HL-60 (cell line): ENCODE measurements around the gene GPR157.
"Not testable (repeated sequence)": the region's sequence is repeated elsewhere in the genome, so short reads cannot be mapped to it uniquely, and the experiment has no call there.

Experiments used
- DNase-seq, 2 experiments: peaks; one replicate each; pipeline ENCODE4 v3.0.0-alpha.2; 2010 to 2020; ENCODE audit warnings: low read depth in 1 of 2, low spot score in 1 of 2
- H3K27ac ChIP-seq: fragments of 250-450 bp; sonication (Bioruptor Pico); replicated peaks from 2 replicates; pipeline ENCODE4 v1.5.1; 2020; ENCODE audit warnings: mild to moderate bottlenecking, moderate library complexity
- H3K27me3 ChIP-seq: fragments of 250-450 bp; sonication (Bioruptor Pico); 2 replicates; pipeline ENCODE4 v1.5.1; 2021; ENCODE audit warnings: mild to moderate bottlenecking, moderate library complexity; ENCODE audit not compliant: insufficient read depth, poor library complexity, severe bottlenecking
- H3K4me3 ChIP-seq: replicated peaks from 2 replicates; pipeline ENCODE4 v1.5.1; 2011; ENCODE audit warnings: mild to moderate bottlenecking, control low read depth, low read length; ENCODE audit not compliant: insufficient read depth
- GABPA ChIP-seq: IDR thresholded peaks from 2 replicates; pipeline ENCODE4 v1.6.1; 2012; ENCODE audit warnings: low read depth
- POLR2AphosphoS5 ChIP-seq: IDR thresholded peaks from 2 replicates; pipeline ENCODE4 v1.6.1; 2012; ENCODE audit warnings: low read depth
- SPI1 ChIP-seq: IDR thresholded peaks from 2 replicates; pipeline ENCODE4 v1.6.1; 2012; ENCODE audit warnings: low read depth, mild to moderate bottlenecking, borderline replicate concordance
- TF ChIP-seq, protein P1 (sequence below): IDR thresholded peaks from 2 replicates; pipeline ENCODE4 v1.6.1; 2012; ENCODE audit warnings: low read depth; ENCODE audit not compliant: insufficient replicate concordance
- TF ChIP-seq, protein P2 (sequence below): IDR thresholded peaks from one replicate; pipeline ENCODE4 v1.5.1; 2011; ENCODE audit warnings: low read length, control low read depth, inconsistent platforms; ENCODE audit not compliant: insufficient read depth

GPR157 gene

DNA sequence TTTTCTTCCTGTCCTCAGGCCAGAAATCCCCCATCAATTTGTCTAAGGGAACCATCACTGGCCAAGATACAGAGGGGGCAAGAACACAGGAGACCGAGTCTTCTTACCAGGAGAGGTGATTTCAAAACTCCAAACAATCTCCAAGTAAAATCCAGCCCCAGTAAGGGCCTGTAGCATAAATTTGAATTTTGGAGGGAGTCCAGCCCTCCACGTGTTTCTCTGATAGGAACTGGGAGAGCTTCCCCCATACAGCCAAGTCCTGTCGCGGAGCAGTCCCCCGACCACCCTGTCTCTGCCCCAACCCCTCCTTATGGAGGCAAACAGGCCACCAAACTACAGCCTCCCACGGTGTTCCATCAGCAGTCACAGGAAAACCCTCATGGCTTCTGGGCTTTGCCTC, 32.4 kb upstream of the GPR157 start:
- TF ChIP-seq, protein P1, sequence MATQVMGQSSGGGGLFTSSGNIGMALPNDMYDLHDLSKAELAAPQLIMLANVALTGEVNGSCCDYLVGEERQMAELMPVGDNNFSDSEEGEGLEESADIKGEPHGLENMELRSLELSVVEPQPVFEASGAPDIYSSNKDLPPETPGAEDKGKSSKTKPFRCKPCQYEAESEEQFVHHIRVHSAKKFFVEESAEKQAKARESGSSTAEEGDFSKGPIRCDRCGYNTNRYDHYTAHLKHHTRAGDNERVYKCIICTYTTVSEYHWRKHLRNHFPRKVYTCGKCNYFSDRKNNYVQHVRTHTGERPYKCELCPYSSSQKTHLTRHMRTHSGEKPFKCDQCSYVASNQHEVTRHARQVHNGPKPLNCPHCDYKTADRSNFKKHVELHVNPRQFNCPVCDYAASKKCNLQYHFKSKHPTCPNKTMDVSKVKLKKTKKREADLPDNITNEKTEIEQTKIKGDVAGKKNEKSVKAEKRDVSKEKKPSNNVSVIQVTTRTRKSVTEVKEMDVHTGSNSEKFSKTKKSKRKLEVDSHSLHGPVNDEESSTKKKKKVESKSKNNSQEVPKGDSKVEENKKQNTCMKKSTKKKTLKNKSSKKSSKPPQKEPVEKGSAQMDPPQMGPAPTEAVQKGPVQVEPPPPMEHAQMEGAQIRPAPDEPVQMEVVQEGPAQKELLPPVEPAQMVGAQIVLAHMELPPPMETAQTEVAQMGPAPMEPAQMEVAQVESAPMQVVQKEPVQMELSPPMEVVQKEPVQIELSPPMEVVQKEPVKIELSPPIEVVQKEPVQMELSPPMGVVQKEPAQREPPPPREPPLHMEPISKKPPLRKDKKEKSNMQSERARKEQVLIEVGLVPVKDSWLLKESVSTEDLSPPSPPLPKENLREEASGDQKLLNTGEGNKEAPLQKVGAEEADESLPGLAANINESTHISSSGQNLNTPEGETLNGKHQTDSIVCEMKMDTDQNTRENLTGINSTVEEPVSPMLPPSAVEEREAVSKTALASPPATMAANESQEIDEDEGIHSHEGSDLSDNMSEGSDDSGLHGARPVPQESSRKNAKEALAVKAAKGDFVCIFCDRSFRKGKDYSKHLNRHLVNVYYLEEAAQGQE: no peak
- TF ChIP-seq SPI1 (no peak), GABPA (no peak), POLR2AphosphoS5 (no peak)
- TF ChIP-seq, protein P2, sequence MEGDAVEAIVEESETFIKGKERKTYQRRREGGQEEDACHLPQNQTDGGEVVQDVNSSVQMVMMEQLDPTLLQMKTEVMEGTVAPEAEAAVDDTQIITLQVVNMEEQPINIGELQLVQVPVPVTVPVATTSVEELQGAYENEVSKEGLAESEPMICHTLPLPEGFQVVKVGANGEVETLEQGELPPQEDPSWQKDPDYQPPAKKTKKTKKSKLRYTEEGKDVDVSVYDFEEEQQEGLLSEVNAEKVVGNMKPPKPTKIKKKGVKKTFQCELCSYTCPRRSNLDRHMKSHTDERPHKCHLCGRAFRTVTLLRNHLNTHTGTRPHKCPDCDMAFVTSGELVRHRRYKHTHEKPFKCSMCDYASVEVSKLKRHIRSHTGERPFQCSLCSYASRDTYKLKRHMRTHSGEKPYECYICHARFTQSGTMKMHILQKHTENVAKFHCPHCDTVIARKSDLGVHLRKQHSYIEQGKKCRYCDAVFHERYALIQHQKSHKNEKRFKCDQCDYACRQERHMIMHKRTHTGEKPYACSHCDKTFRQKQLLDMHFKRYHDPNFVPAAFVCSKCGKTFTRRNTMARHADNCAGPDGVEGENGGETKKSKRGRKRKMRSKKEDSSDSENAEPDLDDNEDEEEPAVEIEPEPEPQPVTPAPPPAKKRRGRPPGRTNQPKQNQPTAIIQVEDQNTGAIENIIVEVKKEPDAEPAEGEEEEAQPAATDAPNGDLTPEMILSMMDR: no peak
- Histone ChIP-seq H3K4me3 (no peak overlapping the region), H3K27me3 (no peaks in the 10 kb centered on the region), H3K27ac (no peak overlapping the region)
- DNase-seq: no peak

DNA sequence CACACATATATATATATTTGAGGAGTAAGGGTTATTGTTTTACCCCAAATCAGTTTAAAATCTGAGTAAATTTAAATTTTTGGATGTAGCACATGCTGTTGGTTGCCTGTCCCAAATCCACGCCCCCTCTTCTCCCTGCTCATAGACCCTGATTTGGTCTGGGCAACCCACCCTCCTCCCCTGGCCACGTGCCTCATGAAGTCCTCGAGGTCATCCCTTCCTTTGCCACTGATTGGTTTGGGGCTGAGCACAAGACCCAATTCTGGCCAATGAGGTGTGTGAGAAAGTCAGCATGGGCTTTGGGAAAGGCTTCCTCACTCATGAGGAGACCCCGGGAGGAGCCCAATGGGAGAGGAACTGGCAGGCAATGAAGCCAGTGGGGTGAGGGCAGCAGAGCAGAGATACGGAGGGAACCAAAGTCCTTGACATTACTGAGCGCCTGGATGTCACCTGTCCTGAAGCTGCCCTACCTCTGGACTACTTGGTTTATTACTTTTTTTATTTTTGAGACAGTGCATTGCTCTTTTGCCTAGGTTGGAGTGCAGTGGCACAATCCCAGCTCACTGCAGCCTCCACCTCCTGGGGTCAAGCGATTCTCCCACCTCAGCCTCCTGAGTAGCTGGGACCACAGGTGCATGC, 31.3 kb upstream of the GPR157 start:
- no peak overlapping the region for H3K4me3 ChIP-seq
- H3K27ac ChIP-seq: no peak overlapping the region
- no peak for TF ChIP-seq SPI1
- TF ChIP-seq GABPA: no peak
- TF ChIP-seq, protein P1: no peak
- TF ChIP-seq, protein P2: no peak
- TF ChIP-seq POLR2AphosphoS5: no peak
- H3K27me3 ChIP-seq: no peaks in the 10 kb centered on the region
- no peak for DNase-seq

DNA sequence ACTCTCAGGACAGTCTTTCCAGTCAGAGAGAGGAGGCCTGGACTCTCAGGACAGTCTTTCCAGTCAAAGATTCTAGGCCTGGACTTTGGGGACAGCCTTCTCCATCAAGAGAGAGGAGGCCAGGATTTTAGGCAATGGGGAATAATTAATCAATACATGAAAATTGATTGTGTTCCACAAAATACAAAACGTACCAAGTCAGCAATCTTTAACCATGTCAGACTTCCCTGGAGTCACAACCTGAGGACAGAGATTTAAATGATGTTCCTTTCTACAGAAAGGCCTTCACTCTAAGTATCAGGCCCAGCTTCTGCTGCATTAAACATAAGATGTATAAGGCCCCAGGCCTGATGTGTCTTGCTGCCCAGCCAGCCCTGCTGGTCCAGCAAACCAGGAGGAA, 27.0 kb upstream of the GPR157 start:
- no peak overlapping the region for H3K27ac ChIP-seq
- H3K4me3 ChIP-seq: no peak overlapping the region
- no peaks in the 10 kb centered on the region for H3K27me3 ChIP-seq
- TF ChIP-seq POLR2AphosphoS5: no peak
- DNase-seq: no peak

DNA sequence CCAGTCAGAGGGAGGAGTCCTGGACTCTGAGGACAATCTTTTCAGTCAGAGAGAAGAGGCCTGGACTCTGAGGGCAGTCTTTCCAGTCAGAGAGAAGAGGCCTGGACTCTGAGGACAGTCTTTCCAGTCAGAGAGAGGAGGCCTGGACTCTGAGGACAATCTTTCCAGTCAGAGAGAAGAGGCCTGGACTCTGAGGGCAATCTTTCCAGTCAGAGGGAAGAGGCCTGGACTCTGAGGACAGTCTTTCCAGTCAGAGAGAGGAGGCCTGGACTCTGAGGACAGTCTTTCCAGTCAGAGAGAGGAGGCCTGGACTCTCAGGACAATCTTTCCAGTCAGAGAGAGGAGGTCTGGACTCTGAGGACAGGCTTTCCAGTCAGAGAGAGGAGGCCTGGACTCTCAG, 26.5 kb upstream of the GPR157 start:
- not testable (repeated sequence) for DNase-seq

DNA sequence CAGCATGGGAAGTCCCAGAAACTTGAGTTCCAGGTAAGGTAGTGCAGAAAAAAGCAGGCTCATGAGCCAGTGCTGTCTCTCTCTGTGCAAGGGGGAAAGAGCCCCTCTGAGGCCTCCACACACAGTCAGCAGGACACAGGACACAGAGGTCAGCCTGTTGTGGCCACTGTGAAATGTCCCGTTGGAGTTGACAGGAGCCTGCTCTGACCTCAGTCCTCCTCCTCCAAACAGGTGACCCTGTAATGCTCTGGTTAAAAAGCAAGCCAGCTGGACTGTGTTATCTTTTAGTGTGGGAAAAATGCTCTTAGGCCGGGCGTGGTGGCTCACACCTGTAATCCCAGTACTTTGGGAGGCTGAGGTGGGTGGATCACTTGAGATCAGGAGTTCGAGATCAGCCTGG, 24.2 kb upstream of the GPR157 start:
- TF ChIP-seq, protein P1: no peak
- TF ChIP-seq GABPA (no peak), SPI1 (no peak), POLR2AphosphoS5 (no peak)
- TF ChIP-seq, protein P2: no peak
- DNase-seq: no peak

More for the DNA sequence above, 26.5 kb upstream of the GPR157 start:
- H3K4me3 ChIP-seq, H3K27ac ChIP-seq, H3K27me3 ChIP-seq: not testable (repeated sequence)

More for the DNA sequence above, 24.2 kb upstream of the GPR157 start:
- H3K27me3 ChIP-seq: no peaks in the 10 kb centered on the region
- H3K4me3 ChIP-seq: no peak overlapping the region
- no peak overlapping the region for H3K27ac ChIP-seq
